Esophagus squamous epithelium (tissue), 4 donors: ENCODE results near the gene PDRG1.

ENCODE experiments used
- CTCF ChIP-seq, 6 experiments: fragments of 450-650 bp in 4 of 6; fragments of 200-600 bp in 2 of 6; sonication (generic) in 2 of 6; IDR thresholded peaks; one replicate each; pipeline ENCODE4 v1.5.1; 2016 to 2019; ENCODE audit warnings: antibody characterized with exemption in 6 of 6, mild to moderate bottlenecking in 4 of 6, moderate library complexity in 4 of 6
- POLR2A ChIP-seq, 4 donors: fragments of 450-650 bp; IDR thresholded peaks; one replicate each; pipeline ENCODE4 v1.6.1; 2017; ENCODE audit warnings: antibody characterized with exemption in 4 of 4, mild to moderate bottlenecking in 4 of 4, moderate library complexity in 3 of 4

GRCh38 chr20:31966991-31967655, 15.3 kb upstream of the PDRG1 start:
- TF ChIP-seq CTCF (IDR thresholded peaks at IDR 0.05): no peak
- TF ChIP-seq POLR2A (IDR thresholded peaks at IDR 0.05): no peak
